NCI-H2196 treated with DMSO at 0.1 percent for 48 hours (cell line): ENCODE results near the gene FGF9.
A peak's percentile ranks its signal among the peaks of the same experiment; 100 is the strongest.

ENCODE experiments used
- DNase-seq: peaks from one replicate; lab custom pipeline; 2025; ENCODE audit not compliant: unreplicated experiment; lab: John Stamatoyannopoulos, UW

Gene FGF9

DNA sequence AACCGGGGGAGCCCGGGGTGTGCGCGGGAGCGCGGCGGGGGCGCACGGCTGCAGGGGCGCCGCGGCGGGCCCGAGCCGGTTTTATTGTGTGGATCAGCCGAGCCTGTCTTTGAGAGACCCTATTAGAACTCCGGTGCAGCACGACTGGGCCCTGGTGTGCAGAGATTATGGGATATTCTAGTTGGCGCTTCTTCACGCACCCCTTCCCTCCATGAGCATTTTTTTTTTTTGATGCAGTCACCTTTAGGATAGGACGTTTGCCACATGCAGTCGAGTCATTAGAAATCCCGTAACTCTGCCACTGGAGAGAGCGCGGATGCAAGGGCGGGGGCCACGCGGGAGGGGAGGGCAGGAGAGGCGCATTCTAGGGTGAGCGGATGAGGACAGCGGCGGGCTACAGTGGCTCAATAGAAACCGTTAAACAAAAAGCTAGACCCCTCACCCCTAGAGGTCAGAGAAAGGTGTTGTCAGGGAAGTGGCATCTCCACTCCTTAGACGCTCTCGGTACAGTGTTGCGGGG is 3.7 kb downstream of the FGF9 start:
- no peak for DNase-seq

DNA sequence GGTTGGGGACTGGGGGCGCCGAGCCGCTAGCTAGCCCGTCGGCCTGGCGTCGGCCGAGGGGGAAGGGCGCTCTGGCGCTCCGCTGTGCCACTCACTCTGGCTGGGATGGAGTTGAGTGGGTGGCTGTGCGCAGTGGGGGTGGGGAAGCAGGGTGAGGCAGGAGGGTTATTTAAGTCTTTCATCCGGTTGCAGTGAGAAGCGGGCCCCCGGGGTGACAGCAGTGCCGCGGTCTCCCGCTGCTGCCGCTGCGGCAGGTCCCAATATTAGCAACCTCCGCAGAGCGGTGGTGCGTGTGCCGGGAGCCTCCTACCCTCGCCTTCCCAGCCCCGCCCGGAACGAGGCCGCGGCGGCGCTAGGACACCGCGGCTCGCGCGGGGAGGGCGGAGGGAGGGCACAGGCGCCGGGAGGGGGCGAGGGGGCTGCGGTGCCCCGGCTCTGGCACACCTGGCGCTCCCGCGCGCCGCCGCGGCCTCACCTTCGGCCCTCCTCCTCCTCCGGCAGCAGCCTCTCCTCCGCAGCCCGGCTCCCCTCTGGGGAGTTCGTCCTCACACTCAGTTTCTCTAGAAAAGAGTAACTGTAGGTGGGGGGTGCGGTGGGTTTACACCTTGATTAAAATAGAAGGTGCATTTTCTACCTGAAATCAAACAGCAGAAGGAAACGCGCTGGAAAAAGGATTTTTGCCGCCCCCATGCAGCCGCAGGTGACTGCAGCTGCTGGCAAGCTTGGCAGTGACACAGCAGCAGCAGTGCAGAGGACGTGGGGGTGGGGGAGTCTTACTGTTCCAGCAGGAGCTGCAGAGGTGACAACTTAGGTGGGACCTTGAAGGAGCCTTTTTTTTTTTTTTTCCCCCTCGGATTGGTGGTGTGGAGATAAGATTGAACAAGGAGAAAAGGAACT is 4.5 kb downstream of the FGF9 start:
- peak; percentile 15 for DNase-seq

DNA sequence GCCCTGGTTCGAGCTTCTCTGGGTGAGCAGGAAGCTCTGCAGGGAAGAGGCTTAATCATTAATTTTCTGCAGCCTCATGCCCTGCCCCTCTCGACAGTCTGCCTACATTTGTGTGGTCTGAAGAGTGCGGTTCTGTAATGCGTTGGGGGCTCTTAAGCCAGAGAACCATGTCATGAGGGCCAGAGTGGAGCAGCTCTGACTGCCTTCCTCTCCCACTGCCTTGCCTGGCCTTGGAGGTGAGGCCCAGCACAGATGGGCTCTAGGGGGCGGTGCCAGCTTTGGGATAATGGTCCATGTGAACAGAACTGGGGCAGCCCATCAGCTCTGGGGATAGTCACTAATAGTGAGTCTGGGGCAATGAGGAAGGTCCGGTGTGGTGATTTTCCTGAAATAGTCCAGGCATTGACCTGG is 5.7 kb downstream of the FGF9 start:
- no peak for DNase-seq

DNA sequence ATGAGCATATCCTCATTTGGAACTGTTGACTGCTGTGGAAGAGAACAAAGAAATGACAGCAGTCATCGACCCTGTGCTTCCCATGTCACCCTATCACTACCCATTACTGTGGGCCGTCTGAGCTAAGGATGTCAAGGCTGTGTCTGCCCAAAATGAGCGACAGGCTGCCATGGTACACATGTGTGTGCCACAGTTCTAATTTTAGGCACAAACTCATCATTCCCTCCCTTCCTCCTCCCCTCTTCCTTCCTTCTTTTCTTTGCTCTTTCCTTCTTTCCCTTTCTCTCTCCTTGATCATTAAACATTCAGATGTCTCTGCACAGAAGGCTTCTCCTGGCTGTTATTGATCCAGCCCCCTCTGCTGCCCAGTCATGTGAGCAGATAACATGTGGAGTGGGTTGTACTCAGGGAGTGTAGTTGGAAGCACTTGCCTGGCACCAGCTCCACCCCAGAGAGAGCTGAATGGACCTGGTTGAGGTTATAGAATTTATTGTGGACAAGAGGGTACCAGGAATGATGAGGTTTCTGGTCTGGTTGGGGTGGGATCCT is 6.3 kb downstream of the FGF9 start:
- DNase-seq, result no peak

DNA sequence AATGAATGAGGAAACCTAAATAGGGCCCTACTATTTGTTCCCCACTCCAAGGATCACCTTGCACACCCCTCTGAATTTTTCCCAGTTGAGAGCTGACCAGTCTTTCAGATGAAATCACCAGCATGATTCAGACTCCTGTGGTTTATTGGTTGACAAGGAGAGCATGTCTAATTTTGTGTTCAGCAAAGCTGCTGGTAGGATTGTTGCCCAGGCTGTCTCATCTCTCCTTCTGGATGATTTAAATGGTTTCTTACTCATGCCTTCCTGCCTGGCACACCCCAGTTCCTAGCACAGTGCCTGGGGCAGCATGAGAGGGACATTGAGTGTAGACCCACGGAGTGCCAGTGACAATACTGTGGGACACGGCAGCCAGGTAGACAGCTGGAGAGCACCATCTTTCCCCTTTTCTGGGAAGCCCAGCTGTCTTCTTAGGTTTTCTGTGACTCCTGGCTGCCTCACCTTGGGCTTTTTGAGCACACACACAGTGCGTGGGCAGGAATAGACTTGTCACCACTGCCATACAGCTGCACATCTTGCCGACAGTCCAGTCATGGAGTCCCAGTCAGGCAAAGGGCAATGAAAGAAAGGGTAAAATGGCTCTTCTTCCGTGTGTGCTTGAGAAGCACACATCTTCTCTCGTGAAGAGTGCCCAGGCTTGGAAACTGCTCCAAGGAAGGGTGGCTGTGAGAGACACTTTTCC is 12.3 kb downstream of the FGF9 start:
- no peak for DNase-seq

DNA sequence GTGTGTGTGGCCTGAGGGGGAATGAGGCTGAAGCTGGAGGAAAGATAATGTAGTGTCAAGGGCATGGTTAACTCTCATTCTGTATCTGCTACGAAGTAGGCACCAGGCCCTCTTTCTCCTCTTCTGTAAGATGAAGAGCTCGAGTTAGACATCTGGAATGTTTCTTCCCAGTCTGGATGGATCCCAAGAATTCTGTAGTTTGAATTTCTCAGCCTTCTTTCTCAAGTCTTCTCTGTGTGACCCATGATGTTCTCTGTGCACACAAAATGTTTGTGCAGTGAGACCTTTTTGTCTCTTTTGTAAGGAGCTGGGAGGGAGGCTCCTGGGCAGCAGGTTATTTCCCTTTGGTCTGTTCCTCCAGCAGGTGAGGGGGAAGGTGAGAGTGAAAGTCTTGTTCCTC is 13.7 kb downstream of the FGF9 start:
- DNase-seq, result no peak

DNA sequence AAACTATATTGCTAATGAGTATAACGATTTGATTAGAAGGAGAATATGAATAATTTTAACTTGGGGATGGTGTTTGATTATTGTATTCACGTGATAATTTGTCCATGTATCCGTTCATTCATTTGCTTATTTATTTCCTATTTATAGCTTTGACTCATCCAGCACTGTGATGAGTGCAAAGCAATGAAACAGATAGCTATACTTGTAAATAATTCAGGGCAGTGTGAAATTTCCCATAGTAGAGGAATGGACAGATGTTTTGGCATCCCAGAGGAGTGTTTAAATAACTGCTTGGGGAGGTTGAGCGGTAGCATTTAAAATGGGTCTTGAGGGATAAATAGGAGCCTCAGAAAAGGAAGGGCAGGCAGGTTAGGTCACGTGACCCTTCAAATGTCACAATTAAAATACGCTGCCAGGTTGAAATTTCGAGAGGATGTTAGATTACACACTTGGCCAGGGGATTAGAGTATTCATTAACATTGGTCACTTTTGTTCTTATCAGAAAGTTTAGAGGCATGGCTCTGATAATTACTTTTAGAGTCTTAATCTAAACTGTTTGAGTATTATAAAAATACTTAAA is 14.7 kb downstream of the FGF9 start:
- no peak for DNase-seq

DNA sequence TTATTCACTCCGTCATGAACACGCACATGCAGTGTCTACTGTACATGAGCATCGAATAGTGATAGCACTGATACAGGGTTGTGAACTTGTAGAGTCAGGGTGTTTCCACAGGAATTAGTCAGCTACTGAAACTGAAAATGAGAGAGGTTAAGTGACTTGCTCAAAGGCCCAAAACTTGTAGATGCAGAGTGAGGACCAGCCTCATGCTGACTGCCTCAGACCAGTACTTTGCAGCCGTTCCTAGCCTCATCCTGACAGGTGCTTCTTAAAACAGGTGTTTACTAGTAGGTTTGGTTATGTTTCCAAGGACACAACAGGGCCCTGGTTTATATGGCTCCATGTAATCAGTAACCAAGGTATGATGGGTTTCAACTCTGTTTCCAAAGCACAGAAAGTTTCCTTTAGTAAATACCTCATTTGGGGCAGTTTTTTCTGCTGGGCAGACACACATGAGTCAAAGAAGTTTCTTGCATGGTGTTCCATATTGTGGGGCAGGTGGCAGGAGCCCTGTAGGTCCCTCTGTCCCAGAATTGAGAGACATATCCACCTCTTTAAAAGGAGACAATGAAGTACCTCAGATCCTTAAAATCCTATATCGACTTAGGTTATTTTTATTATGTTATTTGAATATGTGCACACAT is 16.0 kb downstream of the FGF9 start:
- DNase-seq, result no peak

DNA sequence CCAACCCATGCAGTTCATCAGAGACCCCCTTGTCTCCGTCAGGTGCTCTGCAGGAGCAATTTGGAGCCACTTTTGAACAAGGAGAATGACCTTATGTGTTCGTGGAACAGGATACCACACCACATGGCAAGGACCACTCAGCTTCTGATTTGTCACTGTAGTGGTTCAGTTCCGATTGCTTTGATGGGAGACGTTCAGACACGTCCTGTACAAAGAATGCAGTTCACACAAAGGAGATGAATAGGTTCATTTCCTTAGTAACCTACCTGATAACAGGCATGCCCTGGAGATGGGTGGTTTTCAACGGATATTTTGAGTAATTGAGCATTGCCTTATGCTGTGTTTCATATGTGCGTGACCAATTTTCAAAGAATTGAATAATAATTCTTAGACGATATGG is 17.2 kb downstream of the FGF9 start:
- DNase-seq, result no peak

DNA sequence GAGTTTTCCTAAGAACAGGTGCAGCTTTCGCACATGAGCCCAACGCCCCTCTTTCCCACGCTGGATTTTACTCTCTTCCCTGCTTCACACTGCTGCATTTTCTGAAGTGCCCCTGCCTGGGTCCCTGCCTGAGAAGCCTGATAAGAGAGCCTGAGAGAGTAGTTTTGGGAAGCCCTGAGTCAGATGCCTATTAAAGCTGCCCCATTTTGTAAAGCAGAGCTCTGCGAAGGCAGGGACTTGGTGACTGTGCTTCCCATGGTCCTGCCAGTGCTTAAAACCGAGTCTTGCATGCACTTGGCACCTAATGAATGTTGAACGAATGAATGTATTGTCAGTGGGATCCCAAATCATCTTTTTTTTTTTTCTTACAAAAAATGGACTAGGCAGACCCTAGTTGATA is 18.2 kb downstream of the FGF9 start:
- DNase-seq, result no peak

DNA sequence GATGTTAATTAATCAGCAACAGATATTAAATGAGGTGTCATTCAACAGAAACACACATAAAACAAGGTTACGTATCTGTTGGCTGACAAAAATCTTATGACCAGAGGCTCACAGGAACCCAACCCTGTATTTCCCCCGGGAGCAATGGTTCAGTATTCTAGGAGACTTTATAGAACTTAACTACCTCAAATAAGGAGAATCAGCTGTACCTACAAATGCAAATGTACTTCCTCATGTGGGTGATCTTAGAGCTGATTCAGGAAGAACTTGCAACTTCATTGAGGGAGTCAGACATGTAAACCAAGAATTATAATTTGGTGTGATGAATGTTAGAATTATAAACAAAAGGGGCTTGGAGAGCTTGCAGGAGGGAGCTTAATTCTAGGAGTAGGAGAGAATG is 20.1 kb downstream of the FGF9 start:
- DNase-seq, result no peak

DNA sequence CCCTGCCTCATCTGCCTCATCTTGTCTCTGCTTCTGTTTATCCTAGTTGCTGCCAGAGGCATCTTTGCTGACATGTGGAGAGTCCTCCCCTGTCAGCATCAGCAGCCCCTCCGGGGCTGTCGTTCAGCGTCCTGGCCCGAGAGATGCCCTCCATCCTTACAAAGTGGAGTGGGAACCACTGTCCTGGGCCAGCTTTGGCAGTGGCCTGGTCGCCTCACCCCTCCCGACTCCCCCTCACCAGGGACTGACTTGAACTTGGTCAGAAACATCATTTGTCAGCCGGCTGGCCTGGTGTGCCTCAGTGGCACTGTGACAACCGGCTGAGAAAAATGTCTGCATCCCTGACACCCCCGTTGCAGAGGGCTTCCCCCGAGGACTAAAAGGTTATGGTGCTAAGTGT is 20.6 kb downstream of the FGF9 start:
- DNase-seq, result no peak

DNA sequence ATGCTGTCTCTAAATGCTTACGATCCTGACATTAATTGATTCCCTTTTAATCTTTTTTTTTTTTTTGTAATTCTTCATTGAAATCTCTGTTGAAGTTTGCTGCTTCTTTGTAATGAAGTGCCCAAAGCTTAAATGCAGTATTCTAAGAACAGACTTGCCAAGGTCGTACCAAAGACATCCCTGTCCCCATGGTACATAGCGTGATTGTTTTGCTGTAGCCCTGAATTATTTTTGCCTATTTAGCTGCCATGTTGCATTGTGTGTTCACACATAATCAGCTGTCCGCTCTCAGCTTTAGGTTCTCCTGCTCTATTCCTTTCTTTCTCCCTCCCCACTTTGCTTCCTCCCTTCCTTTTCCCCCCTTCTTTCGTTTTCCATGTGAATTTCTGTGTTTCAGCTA is 21.1 kb downstream of the FGF9 start:
- no peak for DNase-seq

DNA sequence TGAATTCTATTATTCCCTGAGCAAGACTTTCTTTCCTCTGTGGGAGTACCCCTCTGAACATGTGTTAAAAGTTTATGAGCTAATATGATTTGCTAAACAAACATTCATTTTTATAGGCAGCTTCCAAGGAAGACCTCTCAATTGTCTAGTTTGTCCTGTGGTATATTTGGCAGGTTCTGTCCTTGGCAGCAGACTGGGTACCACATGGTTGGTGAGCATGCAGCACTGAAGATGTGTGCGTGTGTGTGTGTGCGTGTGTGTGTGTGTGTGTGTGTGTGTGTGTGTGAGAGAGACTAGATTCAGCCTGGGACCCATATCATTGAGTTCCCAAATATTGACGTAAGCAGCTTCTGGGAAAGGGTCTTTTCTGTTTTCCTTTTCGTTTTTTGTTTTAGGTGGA is 24.0 kb downstream of the FGF9 start:
- DNase-seq, result no peak

DNA sequence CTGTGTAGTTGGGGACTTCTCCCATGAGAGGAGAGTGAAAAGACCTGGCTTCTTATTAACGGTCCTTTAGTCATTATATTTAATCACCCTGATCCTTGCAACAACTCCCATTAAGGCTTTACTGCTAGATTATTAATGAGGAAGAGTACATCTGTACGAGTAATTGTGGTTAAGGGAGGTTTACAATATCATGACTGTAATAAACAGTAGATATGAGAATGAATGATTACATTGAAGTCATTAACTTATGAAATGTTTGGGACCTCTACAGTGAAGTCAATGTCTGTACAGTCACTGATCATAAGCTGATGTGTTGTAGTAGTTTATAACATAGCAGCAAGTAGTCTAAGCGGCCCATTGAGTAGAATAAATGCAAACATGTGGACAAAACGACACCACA is 24.7 kb downstream of the FGF9 start:
- no peak for DNase-seq

DNA sequence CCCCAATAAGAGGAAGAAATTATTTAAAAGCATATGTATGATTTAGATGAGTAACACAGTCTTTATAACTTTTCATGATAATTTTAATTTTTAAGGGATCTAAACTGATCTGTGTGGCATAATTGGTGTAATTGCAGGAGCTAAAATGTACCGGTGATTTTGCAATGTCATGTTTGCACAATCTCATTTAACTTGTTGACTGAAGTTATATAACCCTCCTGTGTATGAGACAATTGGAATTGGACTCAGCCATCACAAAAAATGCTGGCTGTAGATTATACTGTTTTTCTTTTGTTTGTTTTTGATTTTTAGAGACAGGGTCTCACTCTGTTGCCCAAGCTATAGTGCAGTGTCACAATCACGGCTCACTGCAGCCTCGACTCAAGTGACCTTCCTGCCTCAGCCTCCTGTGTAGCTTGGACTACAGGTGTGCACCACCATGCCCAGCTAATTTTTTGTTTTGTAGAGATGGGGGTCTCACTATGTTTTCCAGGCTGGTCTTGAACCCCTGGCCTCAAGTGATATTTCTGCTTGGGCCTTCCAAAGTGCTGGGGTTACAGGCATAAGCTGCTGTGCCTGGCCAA is 26.1 kb downstream of the FGF9 start:
- no peak for DNase-seq

DNA sequence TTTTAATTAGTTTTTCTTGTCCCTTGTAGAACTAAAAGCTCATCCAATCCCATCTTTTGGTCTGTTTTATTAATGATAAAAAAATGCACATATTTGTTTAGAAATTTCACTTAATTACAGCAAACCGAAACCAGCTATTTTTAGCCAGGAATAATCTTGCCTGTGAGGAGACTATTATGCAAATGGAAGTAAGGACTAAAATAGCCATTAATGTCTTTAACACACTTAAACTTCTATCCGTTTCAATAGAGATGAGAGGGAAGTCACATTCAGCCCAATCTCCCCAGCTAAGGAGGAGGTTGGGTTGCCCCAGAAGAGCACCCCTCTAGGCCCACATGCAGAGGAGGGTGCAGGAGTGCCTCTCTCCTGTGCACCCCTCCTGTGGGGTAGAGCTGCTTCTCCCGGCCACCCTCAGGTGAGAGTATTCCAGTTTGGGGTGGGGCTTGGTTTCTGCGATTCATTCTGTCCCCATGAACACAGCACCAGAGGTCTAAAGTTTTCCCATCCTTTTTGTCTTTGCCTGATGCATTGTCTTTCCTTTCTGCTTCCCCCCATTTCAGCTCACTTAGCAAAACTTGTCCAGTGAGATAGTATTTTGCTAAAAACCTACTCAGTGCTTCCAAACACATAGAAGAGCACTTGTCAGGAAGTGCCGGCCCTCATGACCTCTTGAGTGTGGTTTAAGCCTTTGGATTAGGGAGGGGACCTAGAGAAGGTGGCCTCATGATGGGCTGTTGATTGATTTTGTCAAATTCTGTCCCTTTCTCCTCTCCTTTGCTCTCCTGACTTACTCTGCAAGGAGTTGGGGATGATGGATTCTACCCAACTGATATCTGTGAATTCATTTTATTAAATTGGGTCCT is 28.2 kb downstream of the FGF9 start:
- DNase-seq, result no peak

DNA sequence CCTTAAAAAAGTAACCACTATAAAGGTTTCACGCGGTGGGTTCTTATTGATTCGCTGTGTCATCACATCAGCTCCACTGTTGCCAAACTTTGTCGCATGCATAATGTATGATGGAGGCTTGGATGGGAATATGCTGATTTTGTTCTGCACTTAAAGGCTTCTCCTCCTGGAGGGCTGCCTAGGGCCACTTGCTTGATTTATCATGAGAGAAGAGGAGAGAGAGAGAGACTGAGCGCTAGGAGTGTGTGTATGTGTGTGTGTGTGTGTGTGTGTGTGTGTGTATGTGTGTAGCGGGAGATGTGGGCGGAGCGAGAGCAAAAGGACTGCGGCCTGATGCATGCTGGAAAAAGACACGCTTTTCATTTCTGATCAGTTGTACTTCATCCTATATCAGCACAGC is 30.6 kb downstream of the FGF9 start:
- no peak for DNase-seq

DNA sequence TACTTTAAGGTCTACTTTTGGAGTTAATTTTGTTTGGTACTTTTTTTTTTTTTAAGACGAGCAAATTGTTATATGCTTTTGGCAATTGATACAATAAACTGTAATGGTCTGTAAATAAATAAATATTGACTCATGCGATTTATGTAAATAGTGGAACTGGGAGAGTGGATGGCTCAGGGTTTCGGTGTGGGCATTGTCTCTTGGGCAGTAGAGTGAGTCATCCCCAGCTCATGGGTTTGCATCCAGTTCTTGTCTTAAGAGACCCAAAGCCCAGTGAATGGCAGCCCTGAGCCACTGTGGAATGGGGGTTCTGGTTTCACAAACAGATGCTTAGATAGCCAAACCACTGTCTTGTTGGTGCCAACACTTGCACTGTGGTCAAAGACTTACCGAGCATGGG is 33.0 kb downstream of the FGF9 start:
- peak; percentile 25 for DNase-seq

DNA sequence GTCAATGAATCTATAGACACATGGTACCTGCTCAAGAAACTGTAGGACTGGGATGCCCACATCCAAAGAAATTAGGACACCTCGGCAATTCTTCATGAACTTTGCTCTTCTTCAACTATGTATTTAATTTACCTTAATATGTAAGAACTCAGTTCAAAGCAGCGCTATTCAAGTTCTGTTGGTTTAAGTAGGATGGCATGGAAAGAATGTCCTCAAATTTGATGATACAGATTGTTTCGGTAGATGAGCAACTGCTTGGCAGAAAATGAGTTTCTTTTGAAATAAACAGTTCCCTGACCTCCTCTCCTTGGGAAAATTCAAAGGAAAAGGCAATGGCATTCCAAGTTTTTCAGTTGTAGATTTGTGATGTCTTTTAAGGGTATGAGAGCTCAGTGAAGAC is 36.7 kb downstream of the FGF9 start:
- no peak for DNase-seq
